ENCODE results near the gene AATF.

AATF gene

DNA sequence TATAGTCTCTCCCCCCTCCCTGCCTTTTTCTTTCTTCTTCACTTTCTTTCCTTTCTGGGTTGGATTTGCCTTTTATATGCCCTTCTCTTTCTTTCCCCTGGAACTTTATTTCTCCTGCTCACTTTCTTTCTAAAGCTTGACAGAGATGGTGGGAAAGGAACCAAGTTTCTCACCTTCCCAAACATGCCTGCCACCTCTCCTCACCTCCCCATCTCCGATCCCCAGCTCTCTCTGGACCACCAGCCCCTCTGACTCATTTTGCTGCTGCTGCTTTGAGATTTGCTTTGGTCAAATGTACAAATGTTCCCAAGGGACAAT is 18.2 kb upstream of the AATF start:
- H3K9me2 ChIP-seq (ENCODE audit: low read depth, low read length): no peaks in the 10 kb centered on the region
- H4K20me1 ChIP-seq (ENCODE audit: insufficient read depth, low read length): no peaks in the 10 kb centered on the region
- H3K4me2 ChIP-seq (ENCODE audit: low read length): no peak overlapping the region
- H3K4me1 ChIP-seq (ENCODE audit: insufficient read depth, low read length, severe bottlenecking): peaks cover 10% of the 10 kb centered on the region
- no peak overlapping the region for H3K4me3 ChIP-seq (ENCODE audit: low read depth, low read length, poor library complexity, severe bottlenecking)
- H3K36me3 ChIP-seq (ENCODE audit: insufficient read depth, low read length): no peaks in the 10 kb centered on the region
- H3F3A ChIP-seq (ENCODE audit: insufficient read depth, low read length): no peaks in the 10 kb centered on the region
- no peak overlapping the region for H3K27ac ChIP-seq (ENCODE audit: low read depth, low read length, poor library complexity, severe bottlenecking)
- no peak overlapping the region for H3K9ac ChIP-seq (ENCODE audit: low read length)
- no peaks in the 10 kb centered on the region for H3K79me2 ChIP-seq (ENCODE audit: insufficient read depth, low read length)
- H3K9me3 ChIP-seq (ENCODE audit: low read length): no peaks in the 10 kb centered on the region
- H3K27me3 ChIP-seq (ENCODE audit: insufficient read depth, low read length): no peaks in the 10 kb centered on the region
- TF ChIP-seq, protein P1, sequence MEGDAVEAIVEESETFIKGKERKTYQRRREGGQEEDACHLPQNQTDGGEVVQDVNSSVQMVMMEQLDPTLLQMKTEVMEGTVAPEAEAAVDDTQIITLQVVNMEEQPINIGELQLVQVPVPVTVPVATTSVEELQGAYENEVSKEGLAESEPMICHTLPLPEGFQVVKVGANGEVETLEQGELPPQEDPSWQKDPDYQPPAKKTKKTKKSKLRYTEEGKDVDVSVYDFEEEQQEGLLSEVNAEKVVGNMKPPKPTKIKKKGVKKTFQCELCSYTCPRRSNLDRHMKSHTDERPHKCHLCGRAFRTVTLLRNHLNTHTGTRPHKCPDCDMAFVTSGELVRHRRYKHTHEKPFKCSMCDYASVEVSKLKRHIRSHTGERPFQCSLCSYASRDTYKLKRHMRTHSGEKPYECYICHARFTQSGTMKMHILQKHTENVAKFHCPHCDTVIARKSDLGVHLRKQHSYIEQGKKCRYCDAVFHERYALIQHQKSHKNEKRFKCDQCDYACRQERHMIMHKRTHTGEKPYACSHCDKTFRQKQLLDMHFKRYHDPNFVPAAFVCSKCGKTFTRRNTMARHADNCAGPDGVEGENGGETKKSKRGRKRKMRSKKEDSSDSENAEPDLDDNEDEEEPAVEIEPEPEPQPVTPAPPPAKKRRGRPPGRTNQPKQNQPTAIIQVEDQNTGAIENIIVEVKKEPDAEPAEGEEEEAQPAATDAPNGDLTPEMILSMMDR (IDR thresholded peaks at IDR 0.05; ENCODE audit: low read length): no peak
- TF ChIP-seq EZH2 (IDR thresholded peaks at IDR 0.05; ENCODE audit: borderline replicate concordance, low read length): no peak
- no peak overlapping the region for H2AFZ ChIP-seq (ENCODE audit: low read length)

DNA sequence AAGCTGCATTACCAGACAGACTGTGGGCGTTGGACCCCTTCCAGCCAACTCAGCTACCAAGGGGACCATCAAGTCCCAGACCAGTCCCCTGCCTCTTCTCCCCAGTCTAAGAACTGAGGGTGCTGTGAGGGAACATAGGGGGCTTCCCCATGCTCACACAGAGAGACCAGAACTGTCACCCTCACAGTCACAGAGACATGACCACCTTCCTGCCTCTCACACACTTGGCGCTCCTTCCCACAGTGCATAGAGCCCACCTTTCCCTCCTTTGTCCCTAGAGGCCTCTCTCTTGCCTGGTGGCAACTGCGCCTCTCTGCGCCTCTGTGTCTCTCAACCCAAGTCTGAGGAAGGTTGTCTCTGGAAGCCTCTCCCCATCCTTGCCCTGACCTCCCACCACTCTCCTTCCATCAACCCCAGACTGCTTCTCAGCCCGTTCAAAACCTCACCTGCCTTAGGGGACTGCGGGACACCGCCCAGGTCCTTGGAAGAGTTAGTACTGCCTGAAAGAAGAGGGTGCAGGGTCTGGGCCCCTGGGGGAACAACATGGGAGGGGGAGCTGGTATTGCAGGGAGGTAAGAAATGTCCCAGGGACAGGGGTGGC is 17.6 kb upstream of the AATF start:
- Histone ChIP-seq H3K4me3 (ENCODE audit: low read depth, low read length, poor library complexity, severe bottlenecking) (no peak overlapping the region), H3F3A (ENCODE audit: insufficient read depth, low read length) (no peaks in the 10 kb centered on the region), H4K20me1 (ENCODE audit: insufficient read depth, low read length) (no peaks in the 10 kb centered on the region), H3K27ac (ENCODE audit: low read depth, low read length, poor library complexity, severe bottlenecking) (no peak overlapping the region), H3K9ac (ENCODE audit: low read length) (no peak overlapping the region), H3K36me3 (ENCODE audit: insufficient read depth, low read length) (no peaks in the 10 kb centered on the region), H3K4me1 (ENCODE audit: insufficient read depth, low read length, severe bottlenecking) (peaks cover 10% of the 10 kb centered on the region), H3K9me3 (ENCODE audit: low read length) (no peaks in the 10 kb centered on the region), H3K27me3 (ENCODE audit: insufficient read depth, low read length) (no peaks in the 10 kb centered on the region), H3K79me2 (ENCODE audit: insufficient read depth, low read length) (no peaks in the 10 kb centered on the region), H2AFZ (ENCODE audit: low read length) (no peak overlapping the region), H3K9me2 (ENCODE audit: low read depth, low read length) (no peaks in the 10 kb centered on the region), H3K4me2 (ENCODE audit: low read length) (no peak overlapping the region)
- TF ChIP-seq EZH2 (IDR thresholded peaks at IDR 0.05; ENCODE audit: borderline replicate concordance, low read length): no peak
- TF ChIP-seq, protein P1 (IDR thresholded peaks at IDR 0.05; ENCODE audit: low read length): no peak

- H3K9me3 ChIP-seq (ENCODE audit: low read length): no peaks in the 10 kb centered on the region
- H3K9me2 ChIP-seq (ENCODE audit: low read depth, low read length): no peaks in the 10 kb centered on the region
- no peak overlapping the region for H3K27ac ChIP-seq (ENCODE audit: low read depth, low read length, poor library complexity, severe bottlenecking)
- H3K36me3 ChIP-seq (ENCODE audit: insufficient read depth, low read length): no peaks in the 10 kb centered on the region
- no peak overlapping the region for H3K4me2 ChIP-seq (ENCODE audit: low read length)
- H3K4me3 ChIP-seq (ENCODE audit: low read depth, low read length, poor library complexity, severe bottlenecking): no peak overlapping the region
- no peak for TF ChIP-seq EZH2 (IDR thresholded peaks at IDR 0.05; ENCODE audit: borderline replicate concordance, low read length)
- TF ChIP-seq, protein P1 (IDR thresholded peaks at IDR 0.05; ENCODE audit: low read length): no peak
- no peaks in the 10 kb centered on the region for H3K79me2 ChIP-seq (ENCODE audit: insufficient read depth, low read length)
- no peak overlapping the region for H2AFZ ChIP-seq (ENCODE audit: low read length)
- no peaks in the 10 kb centered on the region for H3K27me3 ChIP-seq (ENCODE audit: insufficient read depth, low read length)
- no peaks in the 10 kb centered on the region for H3F3A ChIP-seq (ENCODE audit: insufficient read depth, low read length)
- no peak overlapping the region for H3K9ac ChIP-seq (ENCODE audit: low read length)
- no peaks in the 10 kb centered on the region for H4K20me1 ChIP-seq (ENCODE audit: insufficient read depth, low read length)
- peaks cover 10% of the 10 kb centered on the region for H3K4me1 ChIP-seq (ENCODE audit: insufficient read depth, low read length, severe bottlenecking)
These were observed 16.9 kb upstream of the AATF start for GRCh38 chr17:36931697-36932382.
